DND-41 (cell line): ENCODE results near the gene CAMK2A.

Experiments
- ATAC-seq: fragments of 200-7000 bp; cut with Tn5 transposase; 3 replicates; pipeline ENCODE4 v1.9.1; 2021; ENCODE audit warnings: low read depth; ENCODE audit not compliant: insufficient read depth
- DNase-seq: peaks from one replicate; pipeline ENCODE4 v3.0.0-alpha.2; 2020
- H2AFZ ChIP-seq: 2 replicates; pipeline ENCODE4 v1.6.0; 2012; ENCODE audit warnings: low read depth, low read length
- H3K27ac ChIP-seq: 2 replicates; pipeline ENCODE4 v1.5.1; 2012; ENCODE audit warnings: low read length, inconsistent platforms
- H3K27me3 ChIP-seq: fragments of 200-600 bp; sonication (generic); 2 replicates; pipeline ENCODE4 v1.6.0; 2012; ENCODE audit warnings: low read length, mild to moderate bottlenecking, inconsistent platforms; ENCODE audit not compliant: insufficient read depth, poor library complexity
- H3K36me3 ChIP-seq: 2 replicates; pipeline ENCODE4 v1.5.1; 2012; ENCODE audit warnings: low read length, inconsistent platforms; ENCODE audit not compliant: insufficient read depth
- H3K4me1 ChIP-seq: 2 replicates; pipeline ENCODE4 v1.5.1; 2012; ENCODE audit warnings: mild to moderate bottlenecking, low read length; ENCODE audit not compliant: insufficient read depth
- H3K4me2 ChIP-seq: 2 replicates; pipeline ENCODE4 v1.6.0; 2012; ENCODE audit warnings: mild to moderate bottlenecking, moderate library complexity, low read length, inconsistent platforms; ENCODE audit not compliant: insufficient read depth
- H3K4me3 ChIP-seq, 2 experiments: fragments of 200-600 bp in 1 of 2; shearing (Covaris generic) in 1 of 2; 2 replicates each; pipeline ENCODE4 v1.5.1; 2012 to 2016; ENCODE audit warnings: inconsistent platforms in 2 of 2, low read length in 2 of 2, mild to moderate bottlenecking in 2 of 2, low read depth in 1 of 2, moderate library complexity in 1 of 2
- H3K79me2 ChIP-seq: 2 replicates; pipeline ENCODE4 v1.6.0; 2012; ENCODE audit warnings: low read length, inconsistent platforms; ENCODE audit not compliant: insufficient read depth
- H3K9ac ChIP-seq: 2 replicates; pipeline ENCODE4 v1.6.0; 2012; ENCODE audit warnings: low read depth, mild to moderate bottlenecking, inconsistent platforms, low read length, moderate library complexity
- H3K9me3 ChIP-seq: 2 replicates; pipeline ENCODE4 v1.5.1; 2012; ENCODE audit warnings: low read length, moderate library complexity, mild to moderate bottlenecking, inconsistent platforms; ENCODE audit not compliant: insufficient read depth, severe bottlenecking
- H4K20me1 ChIP-seq: 2 replicates; pipeline ENCODE4 v1.6.0; 2012; ENCODE audit warnings: low read length; ENCODE audit not compliant: insufficient read depth
- CTCF ChIP-seq: IDR thresholded peaks from 2 replicates; pipeline ENCODE4 v1.5.1; 2012; ENCODE audit warnings: borderline replicate concordance, low read length, moderate library complexity, mild to moderate bottlenecking; ENCODE audit not compliant: poor library complexity, severe bottlenecking; ENCODE audit errors: extremely low read depth
- EZH2 ChIP-seq: IDR thresholded peaks from 3 replicates; pipeline ENCODE4 v1.6.1; 2012; ENCODE audit warnings: borderline replicate concordance, low read depth, mild to moderate bottlenecking, moderate library complexity, low read length, inconsistent platforms; ENCODE audit not compliant: severe bottlenecking

The CAMK2A gene

GRCh38 chr5:150221471-150221870 lies 68.1 kb downstream of the CAMK2A start:
- H3K27ac ChIP-seq: no peak overlapping the region
- H2AFZ ChIP-seq: no peak overlapping the region
- H3K79me2 ChIP-seq: no peaks in the 10 kb centered on the region
- H3K4me1 ChIP-seq: no peaks in the 10 kb centered on the region
- TF ChIP-seq EZH2 (no peak), CTCF (no peak)
- DNase-seq (no peak), ATAC-seq (no peak)
- no peak overlapping the region for H3K4me3 ChIP-seq
- H3K9ac ChIP-seq: no peak overlapping the region
- peaks cover 15% of the 10 kb centered on the region for H3K27me3 ChIP-seq
- no peaks in the 10 kb centered on the region for H3K36me3 ChIP-seq
- H3K9me3 ChIP-seq: no peaks in the 10 kb centered on the region
- peaks cover 8% of the 10 kb centered on the region; the same call in 1 of the 2 replicates for H4K20me1 ChIP-seq
- no peak overlapping the region for H3K4me2 ChIP-seq

- no peaks in the 10 kb centered on the region for H3K4me1 ChIP-seq
- ATAC-seq (no peak), DNase-seq (no peak)
- H4K20me1 ChIP-seq: peaks cover 8% of the 10 kb centered on the region; the same call in 1 of the 2 replicates
- peaks cover 14% of the 10 kb centered on the region for H3K27me3 ChIP-seq
- H3K36me3 ChIP-seq: no peaks in the 10 kb centered on the region
- H3K79me2 ChIP-seq: no peaks in the 10 kb centered on the region
- TF ChIP-seq CTCF (no peak), EZH2 (no peak)
- H3K4me2 ChIP-seq: no peak overlapping the region
- no peak overlapping the region for H3K27ac ChIP-seq
- H3K9me3 ChIP-seq: no peaks in the 10 kb centered on the region
- H3K9ac ChIP-seq: no peak overlapping the region
- no peak overlapping the region for H3K4me3 ChIP-seq
- no peak overlapping the region for H2AFZ ChIP-seq
Measured at GRCh38 chr5:150219861-150220260, 69.7 kb downstream of the CAMK2A start.

GRCh38 chr5:150219142-150219541 lies 70.4 kb downstream of the CAMK2A start:
- H3K4me2 ChIP-seq: no peak overlapping the region
- peaks cover 17% of the 10 kb centered on the region for H3K27me3 ChIP-seq
- H3K79me2 ChIP-seq: no peaks in the 10 kb centered on the region
- H3K4me1 ChIP-seq: no peaks in the 10 kb centered on the region
- ATAC-seq: no peak
- no peak overlapping the region for H2AFZ ChIP-seq
- H3K27ac ChIP-seq: no peak overlapping the region
- peaks cover 8% of the 10 kb centered on the region; the same call in 1 of the 2 replicates for H4K20me1 ChIP-seq
- H3K9ac ChIP-seq: no peak overlapping the region
- no peak for DNase-seq
- no peak overlapping the region for H3K4me3 ChIP-seq
- TF ChIP-seq CTCF (no peak), EZH2 (no peak)
- no peaks in the 10 kb centered on the region for H3K9me3 ChIP-seq
- H3K36me3 ChIP-seq: no peaks in the 10 kb centered on the region

GRCh38 chr5:150218693-150219035 lies 70.9 kb downstream of the CAMK2A start:
- TF ChIP-seq CTCF (no peak), EZH2 (no peak)
- ATAC-seq (no peak), DNase-seq (no peak)
- Histone ChIP-seq H3K4me3 (no peak overlapping the region), H3K9me3 (no peaks in the 10 kb centered on the region), H3K27ac (no peak overlapping the region), H3K36me3 (no peaks in the 10 kb centered on the region), H2AFZ (no peak overlapping the region), H4K20me1 (peaks cover 8% of the 10 kb centered on the region; the same call in 1 of the 2 replicates), H3K4me2 (no peak overlapping the region), H3K4me1 (no peaks in the 10 kb centered on the region), H3K79me2 (no peaks in the 10 kb centered on the region), H3K9ac (no peak overlapping the region), H3K27me3 (peaks cover 18% of the 10 kb centered on the region)
